ENCODE data around the gene SUGCT. TPM values are rescaled to one million over a fixed set of nuclear protein-coding genes. Genes with fewer than 3 reads are reported as not detected.

The SUGCT gene
- polyA plus RNA-seq, 1 of the 3 experiments (the other 2 are of a cell fraction) = 53.7 TPM

- POLR2A ChIA-PET = no interaction called here
Observed at GRCh38 chr7:40526951-40527715, 392.3 kb downstream of the SUGCT start.

More at GRCh38 chr7:40526951-40527715, 392.3 kb downstream of the SUGCT start:
- CTCF ChIA-PET = interaction anchor here (0.7 to 0.8 kb wide), 2 partner anchors 196 to 208 kb away, joined by 3 read pairs; no protein-coding TSS in a partner anchor
- no peak for DNase-seq
- peak overlapping the region; percentile 38; the same call in 1 of the 2 replicates for H3K9ac ChIP-seq
- no peaks in the 10 kb centered on the region for H4K20me1 ChIP-seq (ENCODE audit: insufficient read depth)
- peaks cover 60% of the 10 kb centered on the region for H3F3A ChIP-seq (replicated peaks; ENCODE audit: insufficient read depth)
- no peak overlapping the region for H2AFZ ChIP-seq (ENCODE audit: low read depth)
- no peak overlapping the region for H3K4me3 ChIP-seq (ENCODE audit: low read depth in 2 of 2, low read length in 1 of 2)
- peaks cover 36 to 46% of the 10 kb centered on the region in 2 experiments for H3K4me1 ChIP-seq (ENCODE audit: control insufficient read depth in 1 of 2, insufficient read depth in 2 of 2, low read depth in 1 of 2, low read length in 1 of 2)
- peak overlapping the region; percentile 91 to 100 for H3K27ac ChIP-seq (ENCODE audit: low read depth in 2 of 2, low read length in 1 of 2)
- H3K4me2 ChIP-seq = peak overlapping the region; percentile 19
- TF ChIP-seq REST (IDR thresholded peaks at IDR 0.05; ENCODE audit: low read depth, low read length) = no peak
- TF ChIP-seq NFIC (IDR thresholded peaks at IDR 0.05; ENCODE audit: borderline replicate concordance) = no peak
- no peak for TF ChIP-seq TAF1 (IDR thresholded peaks at IDR 0.05; ENCODE audit: borderline replicate concordance, low read depth, low read length)
- no peak for TF ChIP-seq JUND (IDR thresholded peaks at IDR 0.05)
- no peak for TF ChIP-seq IRF3 (IDR thresholded peaks at IDR 0.05; ENCODE audit: low read depth, low read length)
- TF ChIP-seq PBX3 (IDR thresholded peaks at IDR 0.05) = no peak
- no peak for TF ChIP-seq MAX (IDR thresholded peaks at IDR 0.05; ENCODE audit: low read depth)
- no peak for TF ChIP-seq MXI1 (IDR thresholded peaks at IDR 0.05; ENCODE audit: low read depth, low read length)
- 0 out of 2 replicates have a peak, but pooled peaks have one; percentile 54 for TF ChIP-seq ZBTB33 (IDR thresholded peaks at IDR 0.05; ENCODE audit: borderline replicate concordance, low read depth)
- WGBS (ENCODE audit: low lambda C conversion rate) = 76% methylated on average over 1 of the region's 1 CpG
- peaks cover 32 to 54% of the 10 kb centered on the region in 2 experiments for H3K36me3 ChIP-seq (replicated peaks in 1 of 2; ENCODE audit: control insufficient read depth in 1 of 2, insufficient read depth in 2 of 2, low read length in 1 of 2)
- H3K27me3 ChIP-seq (ENCODE audit: insufficient read depth) = no peaks in the 10 kb centered on the region
- H3K9me2 ChIP-seq = no peaks in the 10 kb centered on the region
- H3K79me2 ChIP-seq (ENCODE audit: insufficient read depth) = peaks cover 70% of the 10 kb centered on the region
- no peaks in the 10 kb centered on the region for H3K9me3 ChIP-seq

All from SK-N-SH (cell line).